Endothelial cell of umbilical vein (primary cell): Measurements from ENCODE around the gene MALL. TPM values are rescaled to one million over a fixed set of nuclear protein-coding genes. Genes with fewer than 3 reads are reported as not detected.

ENCODE experiments used
- BruUV-seq: library from RNA; stranded (reverse); fragments of 400-500 nt; replicated peaks from 2 replicates; lab custom pipeline; 2021; lab: Mats Ljungman, UMichigan
- CTCF ChIA-PET: fragments of 300-600, 350-600 bp; sonication (Branson Sonifier 250); formaldehyde crosslinking; loops from one replicate; lab custom pipeline; 2021; ENCODE audit warnings: antibody characterized with exemption, inconsistent platforms; lab: Charles Lee
- POLR2A ChIA-PET: fragments of 300-600, 350-600 bp; sonication (Branson Sonifier 250); formaldehyde crosslinking; loops from one replicate; lab custom pipeline; 2021; ENCODE audit warnings: antibody characterized with exemption, inconsistent platforms; lab: Charles Lee
- DNase-seq: peaks from one replicate; pipeline ENCODE4 v3.0.0-alpha.2; 2011; ENCODE audit warnings: low read depth, low spot score
- FAIRE-seq: peaks from 2 replicates; lab custom pipeline; 2011; peaks lifted over from hg19 to GRCh38; lab: Jason Lieb, UNC
- H2AFZ ChIP-seq: 2 replicates; pipeline ENCODE4 v1.6.0; 2012; ENCODE audit warnings: low read depth, low read length, control low read depth, inconsistent platforms
- H3K27ac ChIP-seq: 2 replicates; pipeline ENCODE4 v1.5.1; 2011; ENCODE audit warnings: low read depth, mild to moderate bottlenecking, control low read depth, low read length, moderate library complexity; ENCODE audit not compliant: insufficient read depth
- H3K27me3 ChIP-seq, 2 experiments: 2 replicates each; pipeline versions ENCODE4 v1.6.0 to v1.6.1; 2011; ENCODE audit warnings: low read length in 2 of 2, mixed read lengths in 1 of 2; ENCODE audit not compliant: control insufficient read depth in 2 of 2, insufficient read depth in 2 of 2
- H3K36me3 ChIP-seq, 2 experiments: 2 replicates in 1 of 2; 3 replicates in 1 of 2; pipeline ENCODE4 v1.5.1; 2011; ENCODE audit warnings: low read length in 2 of 2, mild to moderate bottlenecking in 1 of 2, moderate library complexity in 1 of 2; ENCODE audit not compliant: control insufficient read depth in 2 of 2, insufficient read depth in 2 of 2; ENCODE audit errors: extremely low read depth in 1 of 2
- H3K4me1 ChIP-seq: 3 replicates; pipeline ENCODE4 v1.5.1; 2011; ENCODE audit warnings: mild to moderate bottlenecking, low read length; ENCODE audit not compliant: control insufficient read depth, insufficient read depth; ENCODE audit errors: extremely low read depth
- H3K4me2 ChIP-seq: 2 replicates; pipeline ENCODE4 v1.6.1; 2011; ENCODE audit warnings: low read length, control low read depth, mixed read lengths; ENCODE audit not compliant: insufficient read depth
- H3K4me3 ChIP-seq, 3 experiments: fragments of 200-600 bp in 1 of 3; sonication (generic), shearing (Covaris generic) in 1 of 3; replicated peaks in 1 of 3; 2 replicates each; pipeline ENCODE4 v1.5.1; 2011 to 2016; ENCODE audit warnings: control low read depth in 3 of 3, low read length in 3 of 3, mild to moderate bottlenecking in 2 of 3, inconsistent platforms in 1 of 3, low read depth in 1 of 3, moderate library complexity in 1 of 3; ENCODE audit not compliant: insufficient read depth in 1 of 3
- H3K79me2 ChIP-seq: 2 replicates; pipeline ENCODE4 v1.6.0; 2012; ENCODE audit warnings: low read length, inconsistent platforms; ENCODE audit not compliant: control insufficient read depth, insufficient read depth
- H3K9ac ChIP-seq: replicated peaks from 2 replicates; pipeline ENCODE3; 2011; ENCODE audit warnings: low read length, control low read depth; ENCODE audit not compliant: insufficient read depth; ENCODE audit errors: extremely low read depth
- H3K9me1 ChIP-seq: replicated peaks from 3 replicates; pipeline ENCODE4 v1.6.0; 2011; ENCODE audit warnings: mild to moderate bottlenecking, low read length; ENCODE audit not compliant: control insufficient read depth, insufficient read depth; ENCODE audit errors: extremely low read depth
- H3K9me3 ChIP-seq: replicated peaks from 2 replicates; pipeline ENCODE4 v1.5.1; 2012; ENCODE audit warnings: low read length, inconsistent platforms; ENCODE audit not compliant: control insufficient read depth, insufficient read depth
- H4K20me1 ChIP-seq: replicated peaks from 2 replicates; pipeline ENCODE3; 2011; ENCODE audit warnings: mild to moderate bottlenecking, low read length; ENCODE audit not compliant: control insufficient read depth, insufficient read depth; ENCODE audit errors: extremely low read depth
- CTCF ChIP-seq, 2 donors: IDR thresholded peaks; 1 replicate in 1 of 2; 2 replicates in 1 of 2; pipeline ENCODE4 v1.5.1; 2011; ENCODE audit warnings: low read length in 2 of 2, mild to moderate bottlenecking in 2 of 2, moderate library complexity in 2 of 2, control low read depth in 1 of 2, inconsistent platforms in 1 of 2, low read depth in 1 of 2; ENCODE audit not compliant: insufficient read depth in 1 of 2; ENCODE audit errors: extremely low read depth in 1 of 2
- EZH2 ChIP-seq: IDR thresholded peaks from 2 replicates; pipeline ENCODE4 v1.6.1; 2012; ENCODE audit warnings: borderline replicate concordance, low read depth, mild to moderate bottlenecking, moderate library complexity, low read length, inconsistent platforms; ENCODE audit not compliant: severe bottlenecking
- JUN ChIP-seq: IDR thresholded peaks from 2 replicates; pipeline ENCODE4 v1.6.1; 2011; ENCODE audit warnings: borderline replicate concordance, low read depth; ENCODE audit not compliant: insufficient read length, insufficient read depth
- POLR2A ChIP-seq: IDR thresholded peaks from 2 replicates; pipeline ENCODE4 v1.6.1; 2012; ENCODE audit warnings: low read depth, mild to moderate bottlenecking, control low read depth, low read length
- POLR2AphosphoS5 ChIP-seq: IDR thresholded peaks from 2 replicates; pipeline ENCODE4 v1.6.1; 2012; ENCODE audit warnings: low read depth, mild to moderate bottlenecking, control low read depth, low read length, moderate library complexity; ENCODE audit not compliant: insufficient read depth
- dilution Hi-C: fragments of 300-500 bp; cut with MboI; formaldehyde crosslinking; loops from one replicate; pipeline ENCODE4 v1.15.0; 2019; ENCODE audit warnings: low sequenced_read_pairs; ENCODE audit not compliant: extremely low pct_ligation_motif_present
- intact Hi-C: fragments of 100-400 bp; cut with micrococcal nuclease; formaldehyde crosslinking; loops from one replicate; pipeline ENCODE4 v1.10.0; 2022
- polyA plus RNA-seq, 4 experiments: library from polyadenylated mRNA; depleted of rRNA in 3 of 4; stranded (reverse) in 3 of 4; unstranded in 1 of 4; fragments of >200 nt; gene quantifications; 2 replicates each; pipeline versions ENCODE4 v1.2.1 to v1.2.3, GENCODE V29; 2011 to 2012; ENCODE audit warnings: missing spikeins in 1 of 4
- total RNA-seq: library from RNA; stranded (reverse); gene quantifications from 2 replicates; pipeline ENCODE4 v1.2.3, GENCODE V29; 2021

MALL gene
- total and polyA plus RNA-seq, 2 donors (not counting 3 experiments of a cell fraction or from before 2014, with no cell fraction given), result 31.5 to 114 TPM

GRCh38 chr2:110116033-110116710 lies 550 bp upstream of the MALL start:
- dilution Hi-C loops (no loop called here), intact Hi-C loops (loop anchor here (1.0 kb wide), 4 partner anchors 9 to 41 kb away; no protein-coding TSS in a partner anchor)
- H3K27me3 ChIP-seq, result no peaks in the 10 kb centered on the region
- peaks cover 41% of the 10 kb centered on the region for H3K79me2 ChIP-seq
- BruUV-seq, result TSS peak; percentile 7
- H3K4me3 ChIP-seq, result peak overlapping the region in 2 of 3 experiments; percentile 66 to 82
- TF ChIP-seq CTCF (IDR thresholded peaks at IDR 0.05; ENCODE audit: extremely low read depth in 1 of 2, insufficient read depth in 1 of 2, low read depth in 1 of 2, low read length in 2 of 2) (peak; percentile 81 to 89), EZH2 (no peak), POLR2AphosphoS5 (peak; percentile 47), POLR2A (peak; percentile 61), JUN (no peak)
- H3K9me3 ChIP-seq, result no peaks in the 10 kb centered on the region
- H3K9ac ChIP-seq, result peak overlapping the region; percentile 72
- H4K20me1 ChIP-seq, result no peaks in the 10 kb centered on the region
- H3K4me2 ChIP-seq, result peak overlapping the region; percentile 89
- peak overlapping the region; percentile 30 for H3K27ac ChIP-seq
- H3K9me1 ChIP-seq, result no peaks in the 10 kb centered on the region
- H3K4me1 ChIP-seq, result peaks cover 37% of the 10 kb centered on the region
- peak; percentile 87 for FAIRE-seq
- no peaks in the 10 kb centered on the region for H3K36me3 ChIP-seq
- DNase-seq, result peak; percentile 77
- ChIA-PET POLR2A (interaction anchor here (0.6 to 1.1 kb wide), 3 partner anchors 10 to 502 kb away, joined by 3 to 4 read pairs (median 3); no protein-coding TSS in a partner anchor), CTCF (interaction anchor here (0.6 to 3.5 kb wide), 16 partner anchors 9 to 50 kb away, joined by 3 to 51 read pairs (median 10); no protein-coding TSS in a partner anchor)
- H2AFZ ChIP-seq, result peak overlapping the region; percentile 36
